Peyer's patch (tissue), 4 donors: ENCODE results near the gene CBX2.

Experiments
- CTCF ChIP-seq, 6 experiments: fragments of 450-650 bp in 4 of 6; fragments of 200-600 bp in 2 of 6; sonication (generic) in 1 of 6; IDR thresholded peaks; one replicate each; pipeline ENCODE4 v1.5.1; 2017 to 2019; ENCODE audit warnings: antibody characterized with exemption in 6 of 6, mild to moderate bottlenecking in 3 of 6, moderate library complexity in 1 of 6
- POLR2A ChIP-seq, 2 donors: fragments of 450-650 bp; IDR thresholded peaks; one replicate each; pipeline ENCODE4 v1.5.1; 2017; ENCODE audit warnings: antibody characterized with exemption in 2 of 2, mild to moderate bottlenecking in 2 of 2, moderate library complexity in 2 of 2

- TF ChIP-seq POLR2A (IDR thresholded peaks at IDR 0.05), result no peak
- no peak for TF ChIP-seq CTCF (IDR thresholded peaks at IDR 0.05)
Observed at GRCh38 chr17:79811868-79812352, 34.0 kb downstream of the CBX2 start.
